Kidney glomerular epithelial cell (primary cell): Measurements from ENCODE around the gene SAV1.
"Not testable (repeated sequence)": the region's sequence is repeated elsewhere in the genome, so short reads cannot be mapped to it uniquely, and the experiment has no call there.

Experiments used
- DNase-seq: peaks from one replicate; lab custom pipeline; 2025; lab: John Stamatoyannopoulos, UW

Gene SAV1

DNA sequence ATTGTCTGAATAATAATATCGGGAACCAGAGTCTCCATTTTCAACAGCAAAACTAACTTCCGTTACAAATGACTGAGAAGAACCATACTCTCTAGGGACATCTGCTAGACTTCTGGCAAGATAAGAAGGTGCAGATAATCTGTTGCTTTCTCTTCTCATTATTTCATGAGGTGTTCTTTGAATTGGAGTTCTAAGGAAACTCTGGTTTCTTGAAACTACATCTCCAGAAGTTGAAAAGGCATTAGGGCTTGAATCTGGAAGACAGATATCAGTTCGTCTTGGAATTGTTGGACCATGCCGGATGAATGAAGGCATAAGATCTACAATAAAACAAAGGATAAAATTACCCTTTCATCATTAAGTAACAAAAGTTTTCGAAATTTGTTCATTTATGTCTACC, 2.8 kb downstream of the SAV1 start:
- DNase-seq, result not testable (repeated sequence)

DNA sequence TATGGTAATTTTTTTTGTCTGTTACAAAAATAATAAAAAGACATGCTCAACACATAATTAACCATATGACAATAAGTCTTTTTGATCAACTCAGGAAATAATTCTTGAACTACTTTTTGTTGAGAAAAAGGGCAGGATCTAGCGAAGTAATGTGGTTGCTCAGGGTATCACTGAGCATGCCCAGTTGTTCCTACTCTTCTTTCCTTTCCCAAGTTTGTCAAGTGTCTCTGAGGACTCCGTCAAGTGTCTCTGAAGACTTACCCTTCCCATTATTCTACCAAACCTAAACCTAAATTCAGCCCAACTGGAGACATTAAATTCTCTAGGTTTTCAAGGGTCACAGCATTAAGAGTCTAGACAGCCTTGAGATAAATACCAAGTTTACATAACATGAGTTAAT, 3.5 kb downstream of the SAV1 start:
- DNase-seq, result not testable (repeated sequence)

DNA sequence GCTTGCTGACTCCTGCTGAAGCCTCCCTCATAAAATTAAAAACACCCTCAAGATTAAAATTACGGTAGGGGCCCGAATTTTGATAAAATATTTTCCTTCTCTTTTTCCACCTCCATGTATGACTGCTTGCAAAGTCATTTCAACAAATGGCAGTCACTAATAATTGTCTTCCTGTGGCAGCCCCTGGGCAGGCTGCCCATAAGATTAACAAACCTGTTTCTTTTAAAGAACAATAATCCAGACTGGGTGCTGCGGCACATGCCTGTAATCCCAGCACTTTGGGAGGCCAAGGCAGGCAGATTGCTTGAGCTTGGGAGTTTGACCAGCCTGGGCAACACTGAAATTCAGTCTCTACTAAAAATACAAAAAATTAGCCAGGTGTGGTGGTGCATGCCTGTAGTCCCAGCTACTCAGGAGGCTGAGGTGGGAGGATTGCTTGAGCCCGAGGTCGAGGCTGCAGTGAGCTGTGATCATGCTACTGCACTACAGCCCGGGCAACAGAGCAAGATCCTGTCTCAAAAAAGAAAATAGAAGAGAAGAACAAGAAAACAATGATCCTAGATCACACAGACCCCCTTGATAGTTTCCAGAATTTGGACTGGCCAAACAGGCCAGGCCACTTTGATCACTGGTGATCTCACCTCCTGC, 8.7 kb downstream of the SAV1 start:
- DNase-seq, result no peak

DNA sequence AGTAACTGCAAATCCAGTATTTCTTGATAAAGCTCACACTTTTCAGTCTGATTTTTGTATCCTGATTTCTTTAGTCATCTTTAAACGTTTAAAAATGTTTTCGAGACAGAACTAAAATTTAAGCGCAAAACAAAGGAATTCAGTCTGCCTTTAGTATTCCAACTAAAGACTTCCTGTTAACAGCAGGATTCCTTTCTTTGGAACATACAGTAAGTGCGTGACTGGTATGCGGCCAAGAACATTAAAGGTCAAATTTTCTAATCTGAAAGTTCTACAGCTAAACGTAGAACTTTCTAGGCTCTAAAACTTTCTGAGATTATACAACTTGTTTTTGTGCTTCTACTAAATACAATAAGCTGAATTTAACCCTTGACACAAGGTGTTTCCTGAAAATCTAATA, 9.9 kb downstream of the SAV1 start:
- DNase-seq, result peak; percentile 14

DNA sequence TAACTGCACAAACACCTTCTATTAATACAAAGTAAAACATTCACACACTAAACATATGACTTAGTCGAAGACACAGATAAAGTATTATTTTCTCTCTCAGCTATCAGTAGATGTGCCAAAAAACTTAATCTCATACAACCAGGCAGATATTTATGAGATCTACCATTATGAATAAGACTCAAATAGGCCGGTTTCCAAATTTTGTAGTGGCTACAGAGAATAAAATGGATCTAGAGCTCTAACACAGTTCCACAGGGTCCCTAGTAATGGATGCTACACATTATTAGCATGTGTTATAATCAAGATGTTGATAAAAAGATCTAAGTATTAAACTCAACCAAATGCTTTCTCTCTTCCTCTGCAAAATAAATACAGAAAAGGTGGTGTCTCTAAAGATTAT, 10.4 kb downstream of the SAV1 start:
- no peak for DNase-seq

DNA sequence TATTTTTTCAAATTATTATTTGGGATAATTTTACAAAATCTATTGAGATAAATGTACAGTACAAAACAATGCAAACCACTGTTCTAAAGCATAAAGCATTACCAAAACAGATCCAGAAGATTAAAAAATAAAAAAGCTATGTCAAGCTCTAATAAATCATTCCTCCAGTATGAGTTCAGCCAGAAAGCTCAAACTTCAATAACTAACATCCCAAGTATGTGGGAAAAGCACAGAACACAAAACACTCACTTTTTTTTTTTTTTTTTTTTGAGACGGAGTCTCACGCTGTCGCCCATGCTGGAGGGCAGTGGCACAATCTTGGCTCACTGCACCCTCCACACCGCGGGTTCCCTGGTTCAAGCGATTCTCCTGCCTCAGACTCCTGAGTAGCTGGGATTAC, 11.3 kb downstream of the SAV1 start:
- no peak for DNase-seq

DNA sequence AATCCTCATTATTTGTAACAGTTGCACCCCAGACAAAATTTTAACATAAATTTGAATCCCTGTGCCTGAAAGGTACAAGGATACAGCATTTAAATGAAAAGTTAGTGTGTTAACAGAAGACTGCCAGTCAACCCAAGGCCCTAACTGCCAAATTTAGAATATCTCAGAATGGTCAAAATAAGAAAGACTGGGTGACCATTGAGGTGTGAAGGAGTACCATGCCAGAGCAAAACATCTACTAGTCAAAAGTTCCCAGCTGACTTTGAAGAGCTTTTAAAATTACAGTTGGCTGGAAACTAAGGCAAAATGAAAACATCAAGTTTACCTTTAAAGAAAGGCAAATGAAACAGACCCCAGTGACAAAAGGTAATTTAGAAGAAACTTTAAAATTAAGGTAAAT, 18.4 kb downstream of the SAV1 start:
- no peak for DNase-seq

DNA sequence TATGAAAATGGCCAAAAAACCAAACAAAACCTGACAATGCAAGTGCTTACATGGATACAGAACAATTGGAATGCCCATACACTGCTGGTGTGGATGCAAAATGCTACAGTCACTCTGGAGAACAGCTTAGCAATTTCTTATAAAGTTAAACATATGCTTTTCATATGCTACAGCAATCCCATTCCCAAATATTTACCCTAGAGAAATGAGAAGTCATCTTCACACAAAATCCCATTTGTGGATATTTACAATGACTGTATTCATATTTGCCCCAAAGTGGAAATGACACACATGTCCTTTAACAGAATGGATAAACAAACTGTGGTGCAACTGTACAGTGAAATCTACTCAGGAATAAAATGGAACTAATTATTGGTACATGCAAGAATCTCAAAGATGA, 20.4 kb downstream of the SAV1 start:
- DNase-seq, result no peak

DNA sequence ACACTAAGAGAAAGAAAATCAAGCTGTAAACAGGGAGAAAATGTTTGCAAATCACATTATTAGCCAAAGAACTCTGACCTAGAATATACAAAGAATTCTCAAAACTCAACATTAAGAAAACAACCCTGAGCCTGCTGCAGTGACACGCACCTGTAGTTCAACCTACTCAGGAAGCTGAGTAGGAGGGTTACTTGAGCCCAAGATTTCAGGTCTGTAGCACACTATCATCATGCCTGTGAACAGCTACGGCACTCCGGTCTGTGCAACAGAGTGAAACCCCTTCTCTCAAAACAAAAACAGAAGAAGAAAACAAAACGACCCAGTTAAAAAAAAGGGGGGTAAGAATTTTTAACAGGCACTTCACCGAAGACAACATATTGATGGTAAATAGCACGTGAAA, 20.8 kb downstream of the SAV1 start:
- DNase-seq, result no peak

DNA sequence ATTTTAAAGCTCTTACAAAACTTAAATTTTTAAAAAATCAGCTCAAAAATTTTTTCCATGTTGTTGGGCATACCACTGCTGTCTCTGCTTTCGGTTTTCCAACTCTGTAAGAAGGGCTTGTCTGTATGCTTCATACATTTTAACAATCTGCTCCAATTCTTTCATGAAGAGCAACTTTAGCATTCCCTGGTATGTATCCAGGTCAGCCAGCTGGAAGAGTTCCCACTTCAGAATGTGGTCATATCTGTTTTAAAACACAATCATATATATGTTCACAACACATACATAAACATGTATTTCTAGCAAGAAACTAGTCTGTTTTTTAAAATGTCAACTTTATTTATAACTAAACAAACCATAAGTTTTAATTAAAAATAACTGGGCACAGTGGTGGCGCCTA, 33.0 kb downstream of the SAV1 start:
- no peak for DNase-seq

DNA sequence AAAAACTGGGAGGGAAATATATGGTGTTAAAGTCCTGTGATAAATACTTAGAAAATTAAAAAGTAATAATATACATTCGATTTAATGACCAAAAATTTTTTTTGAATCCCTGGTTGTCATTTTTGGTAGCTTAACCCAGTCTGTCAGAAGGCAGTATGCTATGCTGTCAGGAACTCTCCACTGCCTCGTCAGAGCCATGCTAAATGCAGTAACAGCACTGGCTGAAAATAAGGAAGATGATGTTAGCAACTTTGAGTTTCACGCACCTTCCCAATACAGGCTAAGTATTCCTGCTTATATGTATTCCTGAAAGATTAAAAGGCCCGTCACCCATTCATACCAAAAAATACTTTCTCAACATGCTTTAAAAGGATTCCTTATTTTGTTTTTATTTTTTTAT, 34.2 kb downstream of the SAV1 start:
- DNase-seq, result no peak

DNA sequence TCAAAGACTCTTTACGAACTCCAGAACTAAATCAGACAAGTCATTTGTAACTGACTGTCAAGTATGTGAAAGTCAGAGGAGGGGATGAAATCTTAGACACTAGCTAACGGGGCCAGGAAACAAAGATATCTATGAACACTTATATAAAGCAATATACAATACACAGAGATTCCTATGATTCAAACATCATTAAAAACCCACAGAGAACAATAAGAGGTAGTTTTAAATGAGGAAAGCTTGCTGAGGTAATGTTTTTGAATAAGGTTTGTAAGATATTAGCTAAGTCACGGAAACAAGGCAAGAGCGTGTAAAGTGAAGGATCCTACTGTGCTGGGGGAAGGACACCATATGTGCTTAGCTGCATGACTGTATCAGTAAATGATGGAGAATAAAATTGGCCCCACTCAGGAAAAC, 36.7 kb downstream of the SAV1 start:
- no peak for DNase-seq

DNA sequence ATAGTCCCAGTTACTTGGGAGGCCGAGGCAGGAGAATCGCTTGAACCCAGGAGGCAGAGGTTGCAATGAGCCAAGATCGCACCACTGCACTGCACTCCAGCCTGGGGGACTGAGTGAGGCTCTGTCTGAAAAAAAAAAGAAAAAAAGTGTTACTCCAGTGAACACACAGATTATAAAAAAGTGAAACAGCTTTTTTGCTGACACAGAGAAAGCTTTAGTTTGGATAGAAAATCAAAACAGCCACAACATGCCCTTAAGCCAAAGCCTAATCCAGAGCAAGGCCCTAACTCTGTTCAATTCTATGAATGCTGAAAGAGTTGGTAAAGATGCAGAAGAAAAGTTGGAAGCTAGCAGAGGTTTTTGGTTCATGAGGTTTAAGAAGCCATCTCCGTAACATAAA, 43.2 kb downstream of the SAV1 start:
- DNase-seq, result not testable (repeated sequence)

DNA sequence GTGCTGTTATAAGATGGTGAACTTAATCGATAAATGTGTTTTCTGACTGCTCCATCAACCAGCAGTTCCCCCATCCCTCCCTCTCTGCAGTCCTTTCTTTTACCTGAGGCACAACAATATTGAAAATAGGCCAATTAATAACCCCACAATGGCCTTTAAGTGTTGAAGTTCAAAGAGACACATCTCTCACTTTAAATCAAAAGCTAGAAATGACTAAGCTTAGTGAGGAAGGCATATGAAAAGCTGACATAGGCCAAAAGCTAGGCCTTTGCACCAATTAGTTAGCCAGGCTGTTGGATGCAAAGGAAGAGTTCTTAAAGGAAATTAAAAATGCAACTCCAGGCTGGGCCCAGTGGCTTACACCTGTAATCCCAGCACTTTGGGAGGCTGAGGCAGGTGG, 43.7 kb downstream of the SAV1 start:
- no peak for DNase-seq

DNA sequence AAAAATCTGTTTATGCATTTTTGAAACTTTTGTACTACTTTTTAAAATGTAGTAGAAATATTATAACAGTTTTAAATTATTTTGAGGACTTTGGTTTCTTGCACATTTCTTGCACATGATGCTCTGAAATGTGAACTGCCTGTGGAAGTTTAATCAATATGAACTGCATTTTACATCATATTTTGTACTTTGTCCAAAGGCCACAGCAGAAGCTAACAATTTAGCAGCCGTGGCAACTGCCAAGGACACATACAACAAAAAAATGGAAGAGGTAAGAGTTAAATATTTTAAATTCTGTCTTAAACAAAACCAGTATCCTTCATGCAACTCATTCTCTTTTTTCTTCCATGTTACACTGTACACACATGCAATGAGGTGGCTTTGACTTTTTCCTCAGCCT, 45.1 kb downstream of the SAV1 start:
- no peak for DNase-seq

DNA sequence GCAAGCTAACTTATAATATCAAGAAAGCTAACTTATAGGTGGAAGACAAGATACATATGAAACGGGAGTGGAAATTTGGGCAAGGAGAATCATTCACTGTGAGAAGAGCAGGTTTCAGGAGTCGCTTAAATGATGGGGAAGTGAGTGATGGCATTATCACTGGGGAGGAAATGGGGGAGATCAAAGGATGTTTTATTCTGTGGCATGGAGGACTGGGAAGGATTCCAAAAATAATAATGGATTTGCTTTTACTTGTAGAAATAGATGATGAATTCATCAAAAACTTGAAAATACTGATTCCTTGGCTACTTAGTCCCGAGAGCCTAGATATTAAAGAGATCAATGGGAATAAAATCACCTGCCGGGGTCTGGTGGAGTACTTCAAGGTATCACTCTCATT, 47.8 kb downstream of the SAV1 start:
- DNase-seq, result peak; percentile 29

DNA sequence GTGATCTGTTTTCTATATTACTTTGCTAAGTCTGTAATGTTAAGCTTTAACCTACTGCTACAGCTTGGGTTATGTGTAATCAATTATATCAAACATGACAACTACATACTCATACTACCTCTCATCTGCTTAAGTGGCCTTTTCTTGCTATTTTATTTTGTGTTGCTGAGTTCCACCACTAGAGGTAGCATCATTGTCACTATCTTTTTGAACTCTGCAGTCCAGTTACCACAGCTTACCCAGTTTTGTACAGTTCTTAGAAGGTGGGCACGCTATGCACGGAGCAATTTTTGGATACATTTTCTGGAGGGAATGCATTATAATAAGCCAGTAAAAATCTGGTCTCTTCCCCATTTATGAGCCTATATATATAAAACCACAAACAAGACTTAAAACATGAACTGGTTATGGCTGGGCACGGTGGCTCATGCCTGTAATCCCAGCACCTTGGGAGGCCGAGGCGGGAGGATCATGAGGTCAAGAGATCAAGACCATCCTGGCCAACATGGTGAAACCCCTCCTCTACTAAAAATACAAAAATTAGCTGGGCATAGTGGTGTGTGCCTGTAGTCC, 48.5 kb downstream of the SAV1 start:
- peak; percentile 27 for DNase-seq

DNA sequence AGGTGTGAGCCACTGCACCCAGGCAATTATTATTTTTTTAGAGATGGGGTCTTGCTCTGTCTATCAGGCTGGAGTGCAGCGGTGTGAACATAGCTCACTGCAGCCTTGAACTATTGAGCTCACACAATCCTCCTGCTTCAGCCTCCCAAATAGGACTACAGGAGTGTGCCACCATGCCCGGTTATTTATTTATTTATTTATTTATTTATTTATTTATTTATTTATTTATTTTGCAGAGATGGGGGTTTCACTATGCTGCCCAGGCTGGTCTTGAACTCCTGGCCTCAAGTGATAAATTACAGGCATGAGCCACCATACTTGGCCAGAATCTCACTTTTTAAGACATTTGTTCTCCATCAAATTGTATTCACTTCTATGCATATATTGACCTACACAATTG, 51.8 kb downstream of the SAV1 start:
- no peak for DNase-seq

DNA sequence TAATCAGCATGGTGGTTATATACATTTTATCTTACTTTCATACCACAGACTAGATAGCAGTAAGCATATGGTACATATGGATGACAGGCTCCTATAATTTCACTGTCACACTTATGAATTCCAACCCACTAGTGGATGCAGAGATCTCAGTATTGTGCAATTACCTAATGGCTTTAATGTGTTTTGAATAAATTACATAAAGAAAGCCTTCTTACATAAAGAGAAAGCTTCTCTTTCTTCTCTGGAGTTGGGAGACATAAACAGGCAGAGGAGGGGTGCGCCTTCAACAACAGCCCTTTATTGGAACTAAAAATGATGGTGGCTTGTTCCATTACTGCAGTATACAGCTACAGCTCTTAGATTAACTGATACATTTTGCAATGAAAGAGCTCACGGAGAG, 52.6 kb downstream of the SAV1 start:
- no peak for DNase-seq

DNA sequence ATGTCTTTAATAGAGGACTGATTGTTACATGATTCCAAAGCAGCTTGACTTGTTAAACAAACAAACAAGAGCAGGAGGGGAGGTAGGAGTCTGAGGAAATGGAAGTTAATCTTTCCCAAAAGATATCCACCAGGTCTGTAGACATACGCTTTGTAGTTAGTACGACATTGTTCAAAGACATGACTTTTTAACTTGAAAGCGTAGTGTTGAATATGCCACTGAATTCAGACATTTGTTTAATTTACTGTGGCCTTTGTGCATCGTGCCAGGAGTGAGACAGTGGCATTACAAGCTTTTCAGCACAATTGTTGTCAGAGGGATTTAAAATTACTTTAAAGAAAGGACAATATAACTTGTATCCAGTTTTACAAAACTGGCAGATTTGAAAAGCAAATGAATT, 53.0 kb downstream of the SAV1 start:
- no peak for DNase-seq

DNA sequence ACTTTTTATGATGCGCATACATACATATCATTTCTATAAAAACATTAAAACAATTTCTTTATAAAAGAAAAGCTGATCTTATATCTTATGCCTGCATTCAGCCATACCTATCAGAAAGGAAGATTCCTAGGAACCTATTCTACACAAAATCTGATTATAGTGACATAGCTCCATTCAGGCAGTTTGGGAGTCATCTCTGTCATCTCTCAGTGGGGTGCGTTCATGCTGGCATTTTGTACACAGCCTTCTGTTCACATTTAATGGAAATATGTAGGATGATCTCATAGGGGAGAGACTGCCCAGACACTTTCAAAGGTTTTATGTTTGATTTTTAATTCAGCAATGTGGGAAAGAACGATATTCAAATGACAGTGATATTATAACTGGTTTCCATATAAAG, 55.3 kb downstream of the SAV1 start:
- no peak for DNase-seq

DNA sequence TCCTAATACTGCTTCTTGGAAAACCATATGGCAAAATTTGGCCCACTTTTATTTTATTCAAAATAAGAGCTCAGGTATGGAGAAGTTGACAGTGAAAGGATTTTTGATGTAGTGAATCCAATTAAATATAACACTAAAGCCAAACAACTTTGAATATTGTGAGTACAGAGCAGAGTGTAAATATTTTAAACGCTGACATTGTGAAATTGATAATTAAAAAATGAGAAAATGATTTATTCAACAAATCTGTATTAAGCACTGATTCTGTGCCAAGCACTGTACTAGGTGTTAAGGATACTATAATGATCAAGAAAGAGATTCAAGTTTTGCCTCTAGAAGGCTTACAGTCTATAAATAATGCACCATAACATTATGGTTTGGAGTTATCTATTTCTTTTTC, 57.6 kb downstream of the SAV1 start:
- no peak for DNase-seq

DNA sequence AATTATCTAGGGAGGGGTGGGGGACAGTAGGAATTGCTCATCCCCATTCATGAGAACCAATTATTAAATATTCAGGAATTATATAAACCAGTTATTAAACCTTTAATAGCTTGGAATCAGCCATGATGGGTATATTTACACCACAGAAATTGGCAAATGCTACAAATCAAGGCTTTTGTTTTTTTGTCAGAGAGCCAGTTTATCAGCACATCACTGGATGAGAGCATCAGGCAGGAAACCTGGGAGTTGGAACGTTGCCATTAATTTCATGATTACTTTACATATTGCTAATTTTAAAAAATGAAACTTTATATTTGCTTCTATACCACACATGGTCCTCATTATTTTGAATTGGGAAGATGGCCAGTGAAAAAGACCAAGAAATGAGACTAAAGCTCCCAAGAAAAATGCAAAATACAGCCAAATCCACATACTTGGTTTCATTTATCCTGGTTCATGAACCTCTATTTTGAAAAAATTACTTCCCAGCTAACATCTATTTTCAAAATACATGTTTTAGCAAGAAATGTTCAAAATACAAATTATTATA, 59.7 kb downstream of the SAV1 start:
- no peak for DNase-seq

DNA sequence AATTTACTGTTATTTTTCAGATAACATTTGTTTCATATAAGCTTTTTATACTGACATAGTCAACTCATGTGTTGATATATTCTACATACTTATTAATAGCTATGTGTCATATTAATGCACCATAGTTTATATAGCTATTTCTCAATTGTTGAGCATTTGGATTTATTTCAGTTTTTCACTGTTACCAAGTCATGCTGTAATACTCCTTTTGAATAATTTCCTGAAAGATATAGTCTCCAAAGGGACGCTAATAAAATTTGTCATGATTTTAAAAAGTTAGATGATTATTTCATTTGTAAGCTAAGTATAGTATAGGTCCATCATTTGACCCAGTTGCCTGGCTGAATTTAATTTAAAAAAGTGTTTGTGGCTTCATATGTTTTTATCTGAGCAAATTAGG, 60.3 kb downstream of the SAV1 start:
- DNase-seq, result no peak
